Mammary epithelial cell (primary cell): Measurements from ENCODE around the gene DIS3L2.
"Not testable (repeated sequence)": the region's sequence is repeated elsewhere in the genome, so short reads cannot be mapped to it uniquely, and the experiment has no call there.

Source experiments
- EZH2 ChIP-seq: IDR thresholded peaks from 2 replicates; pipeline ENCODE4 v1.6.1; 2012; ENCODE audit warnings: low read length, inconsistent platforms, borderline replicate concordance
- TF ChIP-seq, protein P1 (sequence below), 2 donors: IDR thresholded peaks in 1 of 2; conservative IDR thresholded peaks in 1 of 2; 2 replicates each; pipeline ENCODE4 v1.5.1; 2011 to 2012; ENCODE audit warnings: inconsistent platforms in 2 of 2, low read length in 2 of 2, mild to moderate bottlenecking in 2 of 2, control low read depth in 1 of 2, low read depth in 1 of 2; ENCODE audit not compliant: insufficient read depth in 1 of 2; ENCODE audit errors: extremely low read depth in 1 of 2

DNA sequence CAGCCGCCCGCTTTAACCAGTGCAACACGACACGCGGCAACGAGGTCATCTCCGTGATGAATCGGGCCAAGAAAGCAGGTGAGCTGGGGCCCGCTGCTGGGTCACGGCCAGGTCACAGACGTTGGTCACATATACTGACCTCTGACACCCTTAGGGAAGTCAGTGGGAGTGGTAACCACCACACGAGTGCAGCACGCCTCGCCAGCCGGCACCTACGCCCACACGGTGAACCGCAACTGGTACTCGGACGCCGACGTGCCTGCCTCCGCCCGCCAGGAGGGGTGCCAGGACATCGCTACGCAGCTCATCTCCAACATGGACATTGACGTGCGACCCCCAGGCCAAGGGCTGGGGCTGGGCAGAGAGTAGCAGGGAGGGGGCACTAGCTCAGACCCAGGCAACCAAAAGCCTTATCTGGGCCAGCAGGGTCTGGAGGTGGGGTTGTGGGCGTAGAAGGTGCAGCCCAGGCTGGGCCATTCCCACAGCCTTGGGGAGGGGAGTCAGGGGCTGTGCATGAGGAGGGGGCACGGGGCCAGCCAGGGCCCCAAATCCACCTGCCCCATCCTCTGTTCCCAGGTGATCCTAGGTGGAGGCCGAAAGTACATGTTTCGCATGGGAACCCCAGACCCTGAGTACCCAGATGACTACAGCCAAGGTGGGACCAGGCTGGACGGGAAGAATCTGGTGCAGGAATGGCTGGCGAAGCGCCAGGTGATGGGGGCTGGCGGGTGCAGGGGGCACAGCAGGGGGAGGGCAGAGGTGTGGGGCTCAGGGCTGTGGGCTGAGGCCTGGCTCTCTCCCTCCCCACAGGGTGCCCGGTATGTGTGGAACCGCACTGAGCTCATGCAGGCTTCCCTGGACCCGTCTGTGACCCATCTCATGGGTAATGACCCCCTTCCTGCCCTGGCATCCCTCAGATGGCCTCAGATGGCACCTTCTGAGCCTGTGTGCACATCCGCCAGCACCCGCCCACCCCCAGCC is 418.4 kb downstream of the DIS3L2 start:
- TF ChIP-seq, protein P1, sequence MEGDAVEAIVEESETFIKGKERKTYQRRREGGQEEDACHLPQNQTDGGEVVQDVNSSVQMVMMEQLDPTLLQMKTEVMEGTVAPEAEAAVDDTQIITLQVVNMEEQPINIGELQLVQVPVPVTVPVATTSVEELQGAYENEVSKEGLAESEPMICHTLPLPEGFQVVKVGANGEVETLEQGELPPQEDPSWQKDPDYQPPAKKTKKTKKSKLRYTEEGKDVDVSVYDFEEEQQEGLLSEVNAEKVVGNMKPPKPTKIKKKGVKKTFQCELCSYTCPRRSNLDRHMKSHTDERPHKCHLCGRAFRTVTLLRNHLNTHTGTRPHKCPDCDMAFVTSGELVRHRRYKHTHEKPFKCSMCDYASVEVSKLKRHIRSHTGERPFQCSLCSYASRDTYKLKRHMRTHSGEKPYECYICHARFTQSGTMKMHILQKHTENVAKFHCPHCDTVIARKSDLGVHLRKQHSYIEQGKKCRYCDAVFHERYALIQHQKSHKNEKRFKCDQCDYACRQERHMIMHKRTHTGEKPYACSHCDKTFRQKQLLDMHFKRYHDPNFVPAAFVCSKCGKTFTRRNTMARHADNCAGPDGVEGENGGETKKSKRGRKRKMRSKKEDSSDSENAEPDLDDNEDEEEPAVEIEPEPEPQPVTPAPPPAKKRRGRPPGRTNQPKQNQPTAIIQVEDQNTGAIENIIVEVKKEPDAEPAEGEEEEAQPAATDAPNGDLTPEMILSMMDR (conservative IDR thresholded peaks at IDR 0.05 in 1 of 2, IDR thresholded peaks at IDR 0.05 in 1 of 2; ENCODE audit: extremely low read depth in 1 of 2, insufficient read depth in 1 of 2, low read depth in 1 of 2, low read length in 2 of 2), result not testable (repeated sequence)
- TF ChIP-seq EZH2, result not testable (repeated sequence)
